PC-3 (cell line): ENCODE measurements around the gene DNAJC5. TPM values are rescaled to one million over a fixed set of nuclear protein-coding genes. Genes with fewer than 3 reads are reported as not detected.
A peak's percentile ranks its signal among the peaks of the same experiment; 100 is the strongest.

Experiments
- ATAC-seq: fragments of 200-7000 bp; cut with Tn5 transposase; 2 replicates; pipeline ENCODE4 v1.9.1; 2020; ENCODE audit warnings: mild to moderate bottlenecking, moderate library complexity
- BruUV-seq: library from RNA; stranded (reverse); fragments of 400-500 nt; replicated peaks from 2 replicates; lab custom pipeline; 2021; lab: Mats Ljungman, UMichigan
- CTCF ChIA-PET: fragments of 300-600 bp; sonication (Branson Sonifier 250); formaldehyde crosslinking; loops from one replicate; lab custom pipeline; 2022; ENCODE audit warnings: antibody characterized with exemption; lab: Charles Lee
- POLR2A ChIA-PET: fragments of 300-600 bp; sonication (Branson Sonifier 250); formaldehyde crosslinking; loops from one replicate; lab custom pipeline; 2022; ENCODE audit warnings: antibody characterized with exemption; ENCODE audit not compliant: unreplicated experiment; lab: Charles Lee
- DNase-seq: peaks from one replicate; pipeline ENCODE4 v3.0.0-alpha.2; 2015
- H2AFZ ChIP-seq: fragments of 300-600 bp; sonication (generic); 2 replicates; pipeline ENCODE4 v1.6.0; 2016; ENCODE audit warnings: antibody characterized with exemption, low read length
- H3F3A ChIP-seq: fragments of 300-600 bp; sonication (generic); one replicate; pipeline ENCODE4 v1.6.0; 2017; ENCODE audit warnings: antibody characterized with exemption, low read length, control low read depth, mild to moderate bottlenecking; ENCODE audit not compliant: unreplicated experiment
- H3K27ac ChIP-seq: fragments of 300-600 bp; sonication (generic); 2 replicates; pipeline ENCODE4 v1.5.1; 2016; ENCODE audit warnings: mild to moderate bottlenecking, low read length
- H3K27me3 ChIP-seq: fragments of 300-600 bp; sonication (generic); 2 replicates; pipeline ENCODE4 v1.6.1; 2016; ENCODE audit warnings: low read length, mixed read lengths
- H3K36me3 ChIP-seq: fragments of 300-600 bp; sonication (generic); 2 replicates; pipeline ENCODE4 v1.6.1; 2016; ENCODE audit warnings: low read depth, mixed run types, low read length, mixed read lengths
- H3K4me1 ChIP-seq: fragments of 300-600 bp; sonication (generic); 2 replicates; pipeline ENCODE4 v1.5.1; 2016; ENCODE audit warnings: low read length; ENCODE audit not compliant: insufficient read depth
- H3K4me2 ChIP-seq: fragments of 300-600 bp; sonication (generic); 2 replicates; pipeline ENCODE4 v1.6.0; 2016; ENCODE audit warnings: low read length
- H3K4me3 ChIP-seq: fragments of 300-600 bp; sonication (generic); 2 replicates; pipeline ENCODE4 v1.5.1; 2016; ENCODE audit warnings: mild to moderate bottlenecking, low read length, mixed read lengths
- H3K79me2 ChIP-seq: fragments of 300-600 bp; sonication (generic); 2 replicates; pipeline ENCODE4 v1.6.1; 2017; ENCODE audit warnings: low read length, mixed read lengths
- H3K9ac ChIP-seq: fragments of 300-600 bp; sonication (generic); 2 replicates; pipeline ENCODE4 v1.6.0; 2016; ENCODE audit warnings: mild to moderate bottlenecking, low read length
- H3K9me2 ChIP-seq: fragments of 300-600 bp; sonication (generic); replicated peaks from 2 replicates; pipeline ENCODE4 v1.6.1; 2016; ENCODE audit warnings: mixed run types, low read length, mixed read lengths
- H3K9me3 ChIP-seq: fragments of 300-600 bp; sonication (generic); 2 replicates; pipeline ENCODE4 v1.6.1; 2016; ENCODE audit warnings: low read length, mixed read lengths
- H4K20me1 ChIP-seq: fragments of 300-600 bp; sonication (generic); 2 replicates; pipeline ENCODE4 v1.6.1; 2016; ENCODE audit warnings: low read length, mixed read lengths
- CTCF ChIP-seq: fragments of 300-600 bp; sonication (generic); conservative IDR thresholded peaks from 2 replicates; pipeline ENCODE4 v1.5.1; 2017; ENCODE audit warnings: antibody characterized with exemption, low read depth, mild to moderate bottlenecking, low read length
- EZH2 ChIP-seq: fragments of 300-600 bp; sonication (generic); IDR thresholded peaks from one replicate; pipeline ENCODE4 v1.6.1; 2017; ENCODE audit warnings: antibody characterized with exemption, mild to moderate bottlenecking, low read length; ENCODE audit not compliant: unreplicated experiment
- EZH2phosphoT487 ChIP-seq: fragments of 300-600 bp; sonication (generic); IDR thresholded peaks from 2 replicates; pipeline ENCODE4 v1.6.1; 2018; ENCODE audit warnings: mild to moderate bottlenecking, antibody characterized with exemption, low read length, borderline replicate concordance
- intact Hi-C: fragments of 100-400 bp; cut with micrococcal nuclease; formaldehyde crosslinking; loops from 2 replicates; pipeline ENCODE4 v1.9.0; 2023
- total RNA-seq: library from RNA; depleted of rRNA; stranded (reverse); fragments of >200 nt; gene quantifications from 2 replicates; pipeline ENCODE4 v1.2.3, GENCODE V29; 2014

DNAJC5 gene
- total RNA-seq, 1 experiment from 2014 or later = 73.7 TPM

DNA sequence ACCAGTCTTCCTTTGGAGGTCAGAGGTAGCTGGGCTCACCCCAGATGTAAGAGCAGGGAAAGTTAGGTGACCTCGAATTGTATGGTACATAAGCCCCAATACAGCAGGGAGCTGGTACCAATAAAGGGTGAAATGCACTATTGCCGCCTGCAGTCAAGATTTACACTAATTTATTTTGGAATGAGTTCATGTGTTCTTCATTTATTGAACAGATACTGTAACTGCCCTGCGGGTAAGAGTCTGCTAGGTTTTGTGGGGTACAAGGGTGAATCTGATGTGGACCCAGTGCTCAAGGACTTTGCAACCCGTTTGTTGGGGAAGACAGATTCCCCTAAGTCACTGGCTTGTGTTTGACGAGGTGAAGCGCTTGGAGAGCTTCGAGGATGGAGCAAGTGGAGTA, 2.5 kb upstream of the DNAJC5 start:
- H3K27me3 ChIP-seq = no peaks in the 10 kb centered on the region
- ChIA-PET CTCF (no interaction called here), POLR2A (no interaction called here)
- no peak overlapping the region for H2AFZ ChIP-seq
- no peak overlapping the region for H3K9ac ChIP-seq
- intact Hi-C loops = no loop called here
- no peaks in the 10 kb centered on the region for H3K9me2 ChIP-seq
- no peak overlapping the region for H3K4me2 ChIP-seq
- H3K27ac ChIP-seq = no peak overlapping the region
- peaks cover 44% of the 10 kb centered on the region for H3K36me3 ChIP-seq
- TF ChIP-seq CTCF (no peak), EZH2phosphoT487 (no peak), EZH2 (no peak)
- H4K20me1 ChIP-seq = peaks cover 18% of the 10 kb centered on the region
- ATAC-seq (no peak), DNase-seq (no peak)
- peaks cover 32% of the 10 kb centered on the region for H3K4me1 ChIP-seq
- H3F3A ChIP-seq = peaks cover 11% of the 10 kb centered on the region
- peaks cover 33% of the 10 kb centered on the region for H3K79me2 ChIP-seq
- H3K9me3 ChIP-seq = no peaks in the 10 kb centered on the region
- no TSS peak for BruUV-seq
- no peak overlapping the region for H3K4me3 ChIP-seq

DNA sequence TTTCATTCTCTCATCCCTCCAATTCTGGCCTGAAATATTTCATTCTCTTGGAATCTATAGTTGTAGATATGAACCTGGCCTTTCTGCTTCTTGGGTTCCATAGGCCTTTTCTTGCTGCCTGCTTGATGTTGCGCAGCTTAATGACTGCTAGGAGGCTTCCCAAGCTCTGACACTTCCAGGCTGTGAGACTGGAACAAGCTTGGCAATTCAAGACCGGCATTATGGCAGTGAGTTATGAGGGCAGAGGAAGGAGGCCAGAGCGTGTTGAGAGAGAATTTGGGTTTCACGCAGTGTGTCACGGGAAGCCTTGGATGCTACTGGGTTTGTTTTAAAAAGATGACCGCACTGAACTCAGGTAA, 948 bp upstream of the DNAJC5 start:
- DNase-seq (peak; percentile 14), ATAC-seq (peak; percentile 0; the same call in 1 of the 2 replicates)
- intact Hi-C loops = loop anchor here (2.0 kb wide), 1 partner anchor 29 kb away; the partner anchor contains the start of gene TPD52L2
- Histone ChIP-seq H2AFZ (peak overlapping the region; percentile 49), H3K9me3 (no peaks in the 10 kb centered on the region), H3K9ac (peak overlapping the region; percentile 49), H3K4me3 (peak overlapping the region; percentile 68), H3K27me3 (no peaks in the 10 kb centered on the region), H3F3A (peaks cover 11% of the 10 kb centered on the region), H3K79me2 (peaks cover 42% of the 10 kb centered on the region), H3K4me1 (peaks cover 32% of the 10 kb centered on the region), H3K9me2 (no peaks in the 10 kb centered on the region), H3K27ac (peak overlapping the region; percentile 48), H3K36me3 (peaks cover 35% of the 10 kb centered on the region), H4K20me1 (peaks cover 24% of the 10 kb centered on the region), H3K4me2 (peak overlapping the region; percentile 84)
- POLR2A ChIA-PET = interaction anchor here (0.9 kb wide), 1 partner anchor 12 kb away, joined by 5 read pairs; no protein-coding TSS in a partner anchor
- TF ChIP-seq CTCF (no peak), EZH2 (no peak), EZH2phosphoT487 (no peak)
- BruUV-seq = no TSS peak
- CTCF ChIA-PET = interaction anchor here (1.5 kb wide), 1 partner anchor 80 kb away, joined by 7 read pairs; no protein-coding TSS in a partner anchor

GRCh38 chr20:63895202-63895951, 451 bp downstream of the DNAJC5 start:
- Histone ChIP-seq H3K4me3 (peak overlapping the region; percentile 75), H3K36me3 (peaks cover 22% of the 10 kb centered on the region), H3K4me2 (peak overlapping the region; percentile 87), H3K27me3 (no peaks in the 10 kb centered on the region), H4K20me1 (peaks cover 24% of the 10 kb centered on the region), H3K79me2 (peaks cover 53% of the 10 kb centered on the region), H3F3A (peaks cover 11% of the 10 kb centered on the region), H3K9me2 (no peaks in the 10 kb centered on the region), H3K27ac (peak overlapping the region; percentile 8), H3K9me3 (no peaks in the 10 kb centered on the region), H2AFZ (peak overlapping the region; percentile 4; the same call in 1 of the 2 replicates), H3K9ac (peak overlapping the region; percentile 73), H3K4me1 (peaks cover 23% of the 10 kb centered on the region)
- no TSS peak for BruUV-seq
- intact Hi-C loops = loop anchor here (2.0 kb wide), 1 partner anchor 31 kb away; the partner anchor contains the start of gene TPD52L2
- DNase-seq = no peak
- CTCF ChIA-PET = no interaction called here
- POLR2A ChIA-PET = interaction anchor here (0.7 kb wide), 1 partner anchor 322 kb away, joined by 5 read pairs; no protein-coding TSS in a partner anchor
- ATAC-seq = no peak
- TF ChIP-seq EZH2phosphoT487 (no peak), EZH2 (no peak), CTCF (no peak)
